ENCODE results near the gene KRTAP12-2.

The KRTAP12-2 gene

DNA sequence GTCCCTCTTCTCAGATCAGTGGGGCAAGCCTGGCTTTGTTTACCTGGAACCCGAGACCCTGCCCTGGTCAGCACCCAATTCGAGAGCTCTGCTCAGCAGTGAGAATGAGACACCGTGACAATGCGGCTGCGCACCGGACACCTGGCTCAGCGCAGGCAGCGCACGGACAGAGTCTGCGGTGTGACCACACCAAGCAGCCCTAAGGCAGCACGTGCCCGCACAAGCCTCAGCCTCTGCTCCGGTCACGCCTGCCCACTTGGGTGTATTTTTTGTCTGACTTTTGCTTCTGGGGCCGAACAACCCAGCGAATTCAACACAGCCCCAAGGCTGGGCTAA is 50.2 kb downstream of the KRTAP12-2 start:
- in situ Hi-C loops (cut with MboI; ENCODE audit: low pct_unique_long_range_greater_than_20kb, low sequenced_read_pairs, unreplicated experiment), result no loop called here
- no peak for TF ChIP-seq CTCF (IDR thresholded peaks at IDR 0.05; ENCODE audit: extremely low read depth, insufficient read depth, missing control alignments)
- no peak for DNase-seq (ENCODE audit: low spot score)

Measured in GM13977 (cell line).